Activated CD4-positive, alpha-beta T cell treated with anti-CD3 and anti-CD28 coated beads for 36 hours (primary cell): Measurements from ENCODE around the gene FLYWCH1. TPM values are rescaled to one million over a fixed set of nuclear protein-coding genes. Genes with fewer than 3 reads are reported as not detected.

Experiments
- ATAC-seq: fragments of 200-7000 bp; cut with Tn5 transposase; one replicate; pipeline ENCODE4 v1.10.0; 2021; ENCODE audit warnings: mild to moderate bottlenecking, moderate library complexity
- CTCF ChIA-PET: fragments of 350-600 bp; sonication (Branson Sonifier 250); formaldehyde crosslinking; loops from one replicate; lab custom pipeline; 2021; ENCODE audit warnings: antibody characterized with exemption; lab: Charles Lee
- POLR2A ChIA-PET: fragments of 350-600 bp; sonication (Branson Sonifier 250); formaldehyde crosslinking; loops from one replicate; lab custom pipeline; 2021; ENCODE audit warnings: antibody characterized with exemption, inconsistent platforms; lab: Charles Lee
- DNase-seq: peaks from one replicate; pipeline ENCODE4 v3.0.0-alpha.2; 2020
- H3K27ac Mint-ChIP-seq: one replicate; pipeline ENCODE4 v1.8.0; 2021; ENCODE audit warnings: mixed read lengths
- H3K27me3 Mint-ChIP-seq: one replicate; pipeline ENCODE4 v1.8.0; 2021; ENCODE audit warnings: mixed read lengths
- H3K36me3 Mint-ChIP-seq: one replicate; pipeline ENCODE4 v1.8.0; 2021; ENCODE audit warnings: low read depth, mixed read lengths
- H3K4me1 Mint-ChIP-seq: one replicate; pipeline ENCODE4 v1.8.0; 2021; ENCODE audit warnings: mixed read lengths
- H3K4me3 Mint-ChIP-seq: one replicate; pipeline ENCODE4 v1.8.0; 2021; ENCODE audit warnings: mild to moderate bottlenecking, moderate library complexity, mixed read lengths
- H3K9me3 Mint-ChIP-seq: one replicate; pipeline ENCODE4 v1.8.0; 2021; ENCODE audit warnings: low read depth, mixed read lengths
- intact Hi-C, 2 experiments: fragments of 100-400 bp; cut with DNase I in 1 of 2; cut with micrococcal nuclease in 1 of 2; formaldehyde crosslinking; loops; one replicate each; pipeline versions ENCODE4 v1.14.2 to v1.15.1; 2022 to 2024; cut with DNase I, micrococcal nuclease
- total RNA-seq, 2 experiments: library from RNA; stranded (reverse); gene quantifications; one replicate each; pipeline ENCODE4 v1.2.3, GENCODE V29; 2021

Gene FLYWCH1
- total RNA-seq, 2 experiments from 2014 or later, result 26.6 to 37.9 TPM

GRCh38 chr16:2964475-2965336 lies 53.0 kb downstream of the FLYWCH1 start:
- ATAC-seq, result peak; percentile 18
- Mint-ChIP-seq H3K4me1 (peaks cover 32% of the 10 kb centered on the region), H3K9me3 (no peaks in the 10 kb centered on the region), H3K27ac (no peak overlapping the region), H3K27me3 (peaks cover 31% of the 10 kb centered on the region), H3K4me3 (peak overlapping the region; percentile 57), H3K36me3 (peaks cover 2% of the 10 kb centered on the region)
- CTCF ChIA-PET, result interaction anchor here (0.6 to 1.3 kb wide), 8 partner anchors 12 to 78 kb away, joined by 3 to 6 read pairs (median 4); no protein-coding TSS in a partner anchor
- intact Hi-C loops, result loop anchor here in 1 of 2 experiments (1.0 to 5.0 kb wide), 3 partner anchors 16 to 292 kb away; partner anchors contain the start of genes FLYWCH2 and PKMYT1
- DNase-seq, result peak; percentile 82
- POLR2A ChIA-PET, result interaction anchor here (0.6 kb wide), 1 partner anchor 211 kb away, joined by 3 read pairs; no protein-coding TSS in a partner anchor

GRCh38 chr16:2966043-2966807 lies 54.5 kb downstream of the FLYWCH1 start:
- DNase-seq (no peak), ATAC-seq (no peak)
- Mint-ChIP-seq H3K9me3 (no peaks in the 10 kb centered on the region), H3K27ac (no peak overlapping the region), H3K4me1 (peaks cover 40% of the 10 kb centered on the region), H3K27me3 (peaks cover 30% of the 10 kb centered on the region), H3K4me3 (no peak overlapping the region), H3K36me3 (peaks cover 4% of the 10 kb centered on the region)
- POLR2A ChIA-PET, result interaction anchor here (0.9 kb wide), 1 partner anchor 163 kb away, joined by 3 read pairs; no protein-coding TSS in a partner anchor
- CTCF ChIA-PET, result interaction anchor here (1.2 kb wide), 1 partner anchor 54 kb away, joined by 4 read pairs; the partner anchor contains the start of gene FLYWCH1
- intact Hi-C loops, result loop anchor here in 1 of 2 experiments (5.0 kb wide), 1 partner anchor 294 kb away; no protein-coding TSS in a partner anchor

- H3K27ac Mint-ChIP-seq, result no peak overlapping the region
- ChIA-PET CTCF (interaction anchor here (0.8 to 1.2 kb wide), 2 partner anchors 11 to 55 kb away, joined by 3 to 4 read pairs; partner anchors contain the start of gene FLYWCH1), POLR2A (interaction anchor here (0.9 kb wide), 1 partner anchor 162 kb away, joined by 3 read pairs; no protein-coding TSS in a partner anchor)
- H3K27me3 Mint-ChIP-seq, result peaks cover 27% of the 10 kb centered on the region
- no peak overlapping the region for H3K4me3 Mint-ChIP-seq
- peak; percentile 37 for DNase-seq
- peaks cover 40% of the 10 kb centered on the region for H3K4me1 Mint-ChIP-seq
- ATAC-seq, result no peak
- H3K36me3 Mint-ChIP-seq, result peaks cover 6% of the 10 kb centered on the region
- intact Hi-C loops, result loop anchor here in 1 of 2 experiments (5.0 kb wide), 1 partner anchor 294 kb away; no protein-coding TSS in a partner anchor
- H3K9me3 Mint-ChIP-seq, result no peaks in the 10 kb centered on the region
Measured at GRCh38 chr16:2966808-2967191, 55.1 kb downstream of the FLYWCH1 start.

GRCh38 chr16:2967211-2967631 lies 55.5 kb downstream of the FLYWCH1 start:
- intact Hi-C loops, result loop anchor here in 1 of 2 experiments (5.0 kb wide), 1 partner anchor 295 kb away; no protein-coding TSS in a partner anchor
- H3K4me3 Mint-ChIP-seq, result no peak overlapping the region
- no peak for ATAC-seq
- H3K36me3 Mint-ChIP-seq, result peaks cover 10% of the 10 kb centered on the region
- H3K27ac Mint-ChIP-seq, result no peak overlapping the region
- DNase-seq, result peak; percentile 40
- POLR2A ChIA-PET, result interaction anchor here (0.9 kb wide), 1 partner anchor 162 kb away, joined by 3 read pairs; no protein-coding TSS in a partner anchor
- CTCF ChIA-PET, result interaction anchor here (0.8 to 1.2 kb wide), 2 partner anchors 11 to 55 kb away, joined by 3 to 4 read pairs; partner anchors contain the start of gene FLYWCH1
- peaks cover 25% of the 10 kb centered on the region for H3K27me3 Mint-ChIP-seq
- H3K4me1 Mint-ChIP-seq, result peaks cover 37% of the 10 kb centered on the region
- no peaks in the 10 kb centered on the region for H3K9me3 Mint-ChIP-seq

GRCh38 chr16:2967721-2968161 lies 56.0 kb downstream of the FLYWCH1 start:
- peak overlapping the region; percentile 64 for H3K4me3 Mint-ChIP-seq
- H3K4me1 Mint-ChIP-seq, result peaks cover 37% of the 10 kb centered on the region
- no peak overlapping the region for H3K27ac Mint-ChIP-seq
- ATAC-seq (no peak), DNase-seq (no peak)
- intact Hi-C loops, result loop anchor here in 1 of 2 experiments (2.0 to 5.0 kb wide), 3 partner anchors 53 to 295 kb away; partner anchors contain the start of gene TNFRSF12A
- H3K36me3 Mint-ChIP-seq, result peaks cover 13% of the 10 kb centered on the region
- ChIA-PET POLR2A (no interaction called here), CTCF (interaction anchor here (0.8 kb wide), 1 partner anchor 10 kb away, joined by 3 read pairs; no protein-coding TSS in a partner anchor)
- H3K9me3 Mint-ChIP-seq, result no peaks in the 10 kb centered on the region
- peaks cover 25% of the 10 kb centered on the region for H3K27me3 Mint-ChIP-seq

- H3K27ac Mint-ChIP-seq, result no peak overlapping the region
- no peak for ATAC-seq
- H3K9me3 Mint-ChIP-seq, result no peaks in the 10 kb centered on the region
- peak overlapping the region; percentile 64 for H3K4me3 Mint-ChIP-seq
- H3K27me3 Mint-ChIP-seq, result peaks cover 23% of the 10 kb centered on the region
- POLR2A ChIA-PET, result no interaction called here
- CTCF ChIA-PET, result no interaction called here
- H3K4me1 Mint-ChIP-seq, result peaks cover 34% of the 10 kb centered on the region
- no peak for DNase-seq
- intact Hi-C loops, result loop anchor here in 1 of 2 experiments (2.0 to 5.0 kb wide), 3 partner anchors 52 to 296 kb away; partner anchors contain the start of gene TNFRSF12A
- H3K36me3 Mint-ChIP-seq, result peaks cover 16% of the 10 kb centered on the region
Measured at GRCh38 chr16:2968368-2968737, 56.6 kb downstream of the FLYWCH1 start.

GRCh38 chr16:2968738-2969544 lies 57.2 kb downstream of the FLYWCH1 start, which contains the start of gene PAQR4:
TSS of gene PAQR4 (plus strand) at chr16:2969348. CDS start at chr16:2969675, 327 bp downstream.
- Mint-ChIP-seq H3K36me3 (peaks cover 16% of the 10 kb centered on the region), H3K9me3 (no peaks in the 10 kb centered on the region), H3K4me3 (peak within 1 kb of the TSS; percentile 72), H3K27me3 (peaks cover 21% of the 10 kb centered on the region), H3K4me1 (peaks cover 31% of the 10 kb centered on the region), H3K27ac (peak within 1 kb of the TSS; percentile 25)
- CTCF ChIA-PET, result interaction anchor here (0.7 to 1.3 kb wide), 3 partner anchors 12 to 92 kb away, joined by 3 to 4 read pairs (median 4); partner anchors contain the start of gene PKMYT1
- DNase-seq (peak; percentile 90), ATAC-seq (peak; percentile 75)
- intact Hi-C loops, result loop anchor here (1.0 to 5.0 kb wide), 10 partner anchors 11 to 297 kb away; partner anchors contain the start of genes FLYWCH1 (in 1 of the 2), FLYWCH2 (in 1 of the 2), PKMYT1 (in 1 of the 2) and THOC6 (in 1 of the 2)
- POLR2A ChIA-PET, result interaction anchor here (0.9 kb wide), 1 partner anchor 9 kb away, joined by 3 read pairs; no protein-coding TSS in a partner anchor

- CTCF ChIA-PET, result interaction anchor here (0.6 to 1.3 kb wide), 11 partner anchors 8 to 251 kb away, joined by 3 to 5 read pairs (median 4); partner anchors contain the start of genes FLYWCH1, PKMYT1 and TNFRSF12A
- peaks cover 19% of the 10 kb centered on the region for H3K27me3 Mint-ChIP-seq
- peaks cover 28% of the 10 kb centered on the region for H3K4me1 Mint-ChIP-seq
- intact Hi-C loops, result loop anchor here (1.0 to 5.0 kb wide), 12 partner anchors 10 to 298 kb away; partner anchors contain the start of genes PKMYT1 (in 2 of the 2), THOC6 (in 2 of the 2), TNFRSF12A (in 2 of the 2) and FLYWCH1 (in 1 of the 2)
- DNase-seq, result peak; percentile 95
- H3K9me3 Mint-ChIP-seq, result no peaks in the 10 kb centered on the region
- peak overlapping the region; percentile 72 for H3K4me3 Mint-ChIP-seq
- POLR2A ChIA-PET, result interaction anchor here (0.6 to 0.9 kb wide), 2 partner anchors 8 to 14 kb away, joined by 3 read pairs; no protein-coding TSS in a partner anchor
- peak; percentile 78 for ATAC-seq
- peaks cover 21% of the 10 kb centered on the region for H3K36me3 Mint-ChIP-seq
- peak overlapping the region; percentile 25 for H3K27ac Mint-ChIP-seq
Measured at GRCh38 chr16:2969545-2970521, 58.1 kb downstream of the FLYWCH1 start.
